IPS-15b (cell line): ENCODE results near the gene SLFN11.
A peak's percentile ranks its signal among the peaks of the same experiment; 100 is the strongest.

Source experiments
- H3K27me3 ChIP-seq: one replicate; pipeline ENCODE4 v1.6.1; 2013; ENCODE audit warnings: low read length; ENCODE audit not compliant: control insufficient read depth, insufficient read depth
- H3K36me3 ChIP-seq: one replicate; pipeline ENCODE4 v1.6.1; 2013; ENCODE audit warnings: low read length; ENCODE audit not compliant: control insufficient read depth, insufficient read depth
- H3K4me1 ChIP-seq: one replicate; pipeline ENCODE4 v1.6.1; 2013; ENCODE audit warnings: mild to moderate bottlenecking, low read length; ENCODE audit not compliant: control insufficient read depth, insufficient read depth
- H3K4me3 ChIP-seq: one replicate; pipeline ENCODE4 v1.5.1; 2013; ENCODE audit warnings: low read depth, low read length
- H3K9ac ChIP-seq: one replicate; pipeline ENCODE4 v1.6.1; 2013; ENCODE audit warnings: low read depth, mild to moderate bottlenecking, low read length
- H3K9me3 ChIP-seq: one replicate; pipeline ENCODE4 v1.6.1; 2013; ENCODE audit warnings: mild to moderate bottlenecking, low read length; ENCODE audit not compliant: control insufficient read depth, insufficient read depth

The SLFN11 gene

DNA sequence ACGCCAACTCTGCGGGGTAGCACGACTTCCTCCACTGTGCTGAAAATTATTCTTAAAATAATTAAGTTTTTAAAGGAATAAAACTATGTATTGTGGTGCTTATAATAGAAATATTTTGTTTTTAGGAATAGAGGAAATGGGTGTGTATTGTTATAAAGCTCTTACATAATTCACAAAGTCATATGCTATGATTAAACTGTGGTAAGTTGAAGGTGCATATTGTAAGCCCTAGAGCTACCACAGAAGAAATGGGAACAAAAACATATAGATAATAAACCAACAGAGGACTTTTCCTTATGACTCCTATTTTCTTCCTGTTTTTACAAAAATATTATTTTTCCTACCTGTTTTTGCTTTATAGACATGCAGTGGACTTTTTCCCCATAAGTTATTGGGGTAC is 4.3 kb upstream of the SLFN11 start:
- no peak overlapping the region for H3K4me3 ChIP-seq
- H3K9ac ChIP-seq, result no peak overlapping the region
- peaks cover 59% of the 10 kb centered on the region for H3K27me3 ChIP-seq
- no peaks in the 10 kb centered on the region for H3K4me1 ChIP-seq
- no peaks in the 10 kb centered on the region for H3K9me3 ChIP-seq
- no peaks in the 10 kb centered on the region for H3K36me3 ChIP-seq

- H3K4me1 ChIP-seq, result no peaks in the 10 kb centered on the region
- H3K9ac ChIP-seq, result no peak overlapping the region
- H3K9me3 ChIP-seq, result no peaks in the 10 kb centered on the region
- H3K36me3 ChIP-seq, result no peaks in the 10 kb centered on the region
- no peak overlapping the region for H3K4me3 ChIP-seq
- H3K27me3 ChIP-seq, result peaks cover 66% of the 10 kb centered on the region
Measured at GRCh38 chr17:35377068-35377467, 3.6 kb upstream of the SLFN11 start.

- H3K36me3 ChIP-seq, result no peaks in the 10 kb centered on the region
- H3K4me1 ChIP-seq, result no peaks in the 10 kb centered on the region
- peaks cover 74% of the 10 kb centered on the region for H3K27me3 ChIP-seq
- H3K9me3 ChIP-seq, result no peaks in the 10 kb centered on the region
- H3K4me3 ChIP-seq, result no peak overlapping the region
- no peak overlapping the region for H3K9ac ChIP-seq
Measured at GRCh38 chr17:35376245-35376644, 2.8 kb upstream of the SLFN11 start.

GRCh38 chr17:35374766-35375344 is 1.4 kb upstream of the SLFN11 start:
- Histone ChIP-seq H3K36me3 (no peaks in the 10 kb centered on the region), H3K9ac (no peak overlapping the region), H3K4me3 (peak overlapping the region; percentile 48), H3K27me3 (peaks cover 88% of the 10 kb centered on the region), H3K4me1 (no peaks in the 10 kb centered on the region), H3K9me3 (no peaks in the 10 kb centered on the region)

DNA sequence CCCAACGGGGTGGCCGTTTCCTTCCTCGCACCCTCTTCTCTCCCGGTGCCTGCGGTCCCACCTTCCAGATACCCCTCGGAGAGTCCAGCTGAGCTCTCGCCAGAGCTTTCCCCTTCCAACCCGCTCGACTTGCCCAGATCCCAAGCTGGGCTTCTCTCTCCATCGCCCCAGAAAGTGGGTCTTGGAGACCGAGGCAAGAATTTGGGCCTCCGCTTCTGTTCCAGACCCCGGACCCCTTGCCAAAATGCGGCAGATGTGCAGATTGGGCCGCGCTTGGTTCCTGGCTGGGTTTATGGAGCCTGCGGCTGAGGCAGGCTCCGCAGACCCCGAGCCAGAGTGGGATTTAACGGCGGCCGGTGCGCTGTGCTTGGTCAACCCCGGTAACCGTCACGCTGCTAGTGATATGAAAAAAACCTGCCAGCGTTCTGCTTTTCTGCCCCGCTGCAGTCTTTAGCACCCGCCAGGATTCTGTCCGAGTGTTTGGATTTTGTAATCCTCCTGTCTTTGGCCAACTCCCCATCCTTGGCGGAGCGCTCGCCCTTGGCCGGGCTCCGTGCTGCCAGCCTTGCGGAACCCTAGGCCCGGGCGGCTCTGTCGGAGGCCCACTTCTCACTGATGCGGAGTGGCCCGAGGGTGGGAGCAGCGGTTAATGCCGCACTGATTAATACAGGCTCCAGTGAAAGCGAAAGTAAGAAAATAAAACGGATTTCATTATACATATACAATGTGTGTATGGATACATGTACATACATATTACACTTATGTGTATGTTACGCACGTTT is 754 bp upstream of the SLFN11 start:
- no peaks in the 10 kb centered on the region for H3K4me1 ChIP-seq
- H3K9ac ChIP-seq, result no peak overlapping the region
- no peaks in the 10 kb centered on the region for H3K9me3 ChIP-seq
- H3K4me3 ChIP-seq, result peak overlapping the region; percentile 48
- no peaks in the 10 kb centered on the region for H3K36me3 ChIP-seq
- H3K27me3 ChIP-seq, result peaks cover 95% of the 10 kb centered on the region

GRCh38 chr17:35372846-35373533 is 431 bp downstream of the SLFN11 start:
- Histone ChIP-seq H3K36me3 (no peaks in the 10 kb centered on the region), H3K4me1 (peaks cover 7% of the 10 kb centered on the region), H3K9ac (no peak overlapping the region), H3K4me3 (peak overlapping the region; percentile 48), H3K9me3 (no peaks in the 10 kb centered on the region), H3K27me3 (peaks cover 98% of the 10 kb centered on the region)

GRCh38 chr17:35371934-35372333 is 1.5 kb downstream of the SLFN11 start:
- Histone ChIP-seq H3K4me3 (no peak overlapping the region), H3K4me1 (peaks cover 7% of the 10 kb centered on the region), H3K9me3 (no peaks in the 10 kb centered on the region), H3K9ac (no peak overlapping the region), H3K27me3 (peaks cover 97% of the 10 kb centered on the region), H3K36me3 (no peaks in the 10 kb centered on the region)

DNA sequence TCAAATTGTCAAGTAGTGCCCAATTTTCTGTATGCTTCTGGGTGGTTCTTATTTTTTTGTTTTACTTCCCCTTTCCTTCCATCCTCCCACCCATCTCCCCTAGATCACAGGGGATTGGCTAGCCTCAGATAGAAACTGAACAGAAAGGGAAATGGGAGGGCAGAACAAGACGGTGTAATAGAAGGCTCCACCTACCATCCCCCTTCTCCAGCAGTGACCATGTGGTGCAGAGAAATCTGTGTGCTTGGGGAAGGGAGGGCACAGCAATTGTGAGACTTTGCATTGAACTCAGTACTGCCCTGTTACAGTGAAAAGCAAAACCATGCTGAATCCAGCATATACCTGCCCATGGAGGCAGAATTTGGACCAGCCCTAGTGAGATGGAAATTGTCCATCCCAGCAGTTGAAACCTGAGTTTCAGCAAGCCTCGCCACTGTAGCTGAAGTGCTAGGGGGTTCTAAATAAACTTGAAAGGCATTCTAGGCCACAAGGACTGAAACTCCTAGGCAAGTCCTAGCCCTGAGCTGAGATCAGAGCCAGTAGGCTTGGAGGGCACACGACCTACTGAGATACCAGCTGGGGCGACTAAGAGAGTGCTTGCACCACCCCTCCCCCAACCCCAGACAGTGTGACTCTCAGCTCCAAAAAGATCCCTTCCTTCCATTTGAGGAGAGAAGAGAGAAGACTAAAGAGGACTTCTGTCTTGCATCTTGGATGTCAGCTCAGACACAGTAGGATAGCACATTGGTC is 5.2 kb downstream of the SLFN11 start:
- H3K4me3 ChIP-seq, result peak overlapping the region; percentile 30
- H3K9me3 ChIP-seq, result no peaks in the 10 kb centered on the region
- H3K9ac ChIP-seq, result no peak overlapping the region
- no peaks in the 10 kb centered on the region for H3K36me3 ChIP-seq
- peaks cover 79% of the 10 kb centered on the region for H3K27me3 ChIP-seq
- H3K4me1 ChIP-seq, result peaks cover 7% of the 10 kb centered on the region

DNA sequence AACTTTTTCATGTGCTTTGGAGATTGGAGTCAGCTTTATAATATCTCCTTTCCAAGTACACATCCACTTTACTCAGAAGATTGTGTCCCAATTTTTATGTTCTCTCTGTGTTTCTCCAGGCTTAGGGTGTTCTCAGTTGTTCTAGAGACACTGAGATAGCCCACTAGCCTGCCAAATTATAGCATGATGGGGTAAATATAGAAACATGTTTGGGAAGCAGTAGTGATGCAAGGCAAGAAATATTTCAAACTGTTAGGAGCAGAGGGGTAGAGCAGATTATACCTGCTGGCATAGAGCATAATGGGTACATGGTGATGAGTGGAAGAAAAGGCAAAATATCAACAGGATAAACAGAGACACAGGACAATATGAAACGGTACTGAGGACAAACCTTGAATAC is 12.4 kb downstream of the SLFN11 start:
- Histone ChIP-seq H3K4me3 (no peak overlapping the region), H3K9ac (no peak overlapping the region), H3K9me3 (no peaks in the 10 kb centered on the region), H3K27me3 (peaks cover 50% of the 10 kb centered on the region), H3K4me1 (no peaks in the 10 kb centered on the region), H3K36me3 (no peaks in the 10 kb centered on the region)

DNA sequence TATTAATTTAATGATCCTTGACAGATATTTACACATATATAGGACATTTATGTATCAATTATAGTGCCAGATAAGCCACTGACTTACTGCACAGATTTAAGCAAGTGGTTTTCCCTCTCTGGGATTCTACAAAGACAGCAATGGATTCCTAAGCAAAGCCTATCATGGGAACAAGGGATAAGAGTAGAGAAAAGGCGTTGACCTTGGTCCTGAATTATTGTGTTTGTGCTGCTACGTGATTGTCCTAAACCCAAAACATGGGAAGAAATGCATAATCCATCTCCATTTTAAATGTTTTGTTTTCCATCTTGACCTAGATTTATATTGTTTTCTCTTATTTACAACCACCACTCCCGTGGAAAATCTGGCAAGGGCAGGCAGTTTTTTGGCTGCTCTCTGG is 14.0 kb downstream of the SLFN11 start:
- Histone ChIP-seq H3K36me3 (no peaks in the 10 kb centered on the region), H3K27me3 (peaks cover 52% of the 10 kb centered on the region), H3K4me1 (no peaks in the 10 kb centered on the region), H3K4me3 (no peak overlapping the region), H3K9me3 (no peaks in the 10 kb centered on the region), H3K9ac (no peak overlapping the region)

DNA sequence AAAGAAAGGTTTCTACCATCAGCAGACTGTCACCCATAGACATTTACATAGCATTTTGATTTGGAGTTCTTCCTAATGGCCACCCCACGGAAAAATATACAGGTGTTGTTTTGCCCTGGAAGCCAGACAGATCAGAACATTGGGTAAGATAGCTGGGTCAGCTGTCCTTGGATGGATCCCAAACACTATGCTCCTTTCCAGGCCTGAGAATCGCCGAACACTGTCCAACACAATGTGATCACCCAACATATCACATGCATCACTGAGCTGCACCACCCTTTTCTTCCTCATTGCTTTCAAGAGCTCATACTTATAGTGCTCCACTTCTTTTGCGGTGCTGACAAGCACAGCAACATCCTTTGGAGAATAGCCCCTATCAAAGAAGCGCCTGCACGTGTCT is 21.1 kb downstream of the SLFN11 start:
- Histone ChIP-seq H3K4me1 (no peaks in the 10 kb centered on the region), H3K36me3 (no peaks in the 10 kb centered on the region), H3K4me3 (no peak overlapping the region), H3K9ac (no peak overlapping the region), H3K9me3 (no peaks in the 10 kb centered on the region), H3K27me3 (peaks cover 37% of the 10 kb centered on the region)
